Kidney (tissue), 14 donors: Measurements from ENCODE around the gene DUSP9. TPM values are rescaled to one million over a fixed set of nuclear protein-coding genes. Genes with fewer than 3 reads are reported as not detected.

Experiments
- DNase-seq, 5 donors: peaks; one replicate each; pipeline ENCODE4 v3.0.0-alpha.2; 2013 to 2020
- FAIRE-seq: peaks from 2 replicates; lab custom pipeline; 2012; peaks lifted over from hg19 to GRCh38; lab: Jason Lieb, UNC
- H3K27ac ChIP-seq, 2 donors: one replicate each; pipeline ENCODE4 v1.7.0; 2013; ENCODE audit warnings: low read depth in 2 of 2, low read length in 2 of 2, inconsistent platforms in 1 of 2
- H3K27me3 ChIP-seq: one replicate; pipeline ENCODE4 v1.7.1; 2013; ENCODE audit warnings: low read length, inconsistent platforms; ENCODE audit not compliant: control insufficient read depth, insufficient read depth
- H3K36me3 ChIP-seq, 3 donors: one replicate each; pipeline versions ENCODE4 v1.7.0 to v1.7.1; 2013; ENCODE audit warnings: low read length in 3 of 3, control low read depth in 1 of 3, inconsistent platforms in 1 of 3; ENCODE audit not compliant: insufficient read depth in 3 of 3, control insufficient read depth in 2 of 3
- H3K4me1 ChIP-seq, 3 donors: one replicate each; pipeline versions ENCODE4 v1.7.0 to v1.7.1; 2013; ENCODE audit warnings: low read length in 3 of 3, inconsistent platforms in 1 of 3, low read depth in 1 of 3; ENCODE audit not compliant: control insufficient read depth in 2 of 3, insufficient read depth in 2 of 3
- H3K4me3 ChIP-seq, 3 donors: one replicate each; pipeline versions ENCODE4 v1.7.0 to v1.8.1; 2013; ENCODE audit warnings: low read length in 3 of 3, control low read depth in 1 of 3, inconsistent platforms in 1 of 3
- H3K9ac ChIP-seq, 3 donors: one replicate each; pipeline versions ENCODE4 v1.7.0 to v1.7.1; 2013; ENCODE audit warnings: low read length in 3 of 3, control low read depth in 1 of 3, inconsistent platforms in 1 of 3
- H3K9me3 ChIP-seq, 3 donors: one replicate each; pipeline versions ENCODE4 v1.7.0 to v1.7.1; 2013; ENCODE audit warnings: low read length in 3 of 3, control low read depth in 1 of 3, inconsistent platforms in 1 of 3; ENCODE audit not compliant: control insufficient read depth in 2 of 3, insufficient read depth in 1 of 3
- CTCF ChIP-seq: IDR thresholded peaks from 3 replicates; pipeline ENCODE4 v1.5.1; 2012; ENCODE audit warnings: mild to moderate bottlenecking, moderate library complexity, borderline replicate concordance; ENCODE audit not compliant: insufficient read depth; ENCODE audit errors: extremely low read depth
- intact Hi-C: fragments of 100-400 bp; cut with DNase I; formaldehyde crosslinking; loops from one replicate; pipeline ENCODE4 v1.11.1; 2022
- polyA plus RNA-seq: library from polyadenylated mRNA; stranded (reverse); fragments of 350-450 nt; fragmentation: Illumina TruSeq; extraction: RNeasy Lipid Tissue Mini Kit (QIAGEN cat#74804); gene quantifications from one replicate; pipeline ENCODE4 v1.2.3, GENCODE V29; 2014; ENCODE audit warnings: low read depth, low replicate concordance; ENCODE audit not compliant: insufficient read depth
- total RNA-seq: library from RNA; stranded (reverse); fragmentation: NEBNext Ultra II Directional; extraction: Animal tissue kit (Norgen Biotek cat#: 25700); gene quantifications from one replicate; pipeline ENCODE4 v1.2.1, GENCODE V29; 2021
- donor health status: control.
- donor health status: control.
- donor health status: control.
- donor health status: control.
- donor health status: control.
- donor health status: DM: yes; HTN: yes; CAD: no.
- donor health status: Normal renal cell carcinoma (clear cell type).

DUSP9 gene
- total and polyA plus RNA-seq, 2 donors from 2014 or later = 4.7 to 81.4 TPM

GRCh38 chrX:153667956-153668396 lies 21.0 kb downstream of the DUSP9 start:
- H3K9ac ChIP-seq = no peak overlapping the region
- H3K4me1 ChIP-seq = peaks cover 0 to 3% (median 0%) of the 10 kb centered on the region in 3 donors
- TF ChIP-seq CTCF = peak; percentile 73
- no peaks in the 10 kb centered on the region for H3K36me3 ChIP-seq
- no peaks in the 10 kb centered on the region for H3K9me3 ChIP-seq
- no peaks in the 10 kb centered on the region for H3K27me3 ChIP-seq
- FAIRE-seq = peak; percentile 61
- H3K4me3 ChIP-seq = no peak overlapping the region
- H3K27ac ChIP-seq = no peak overlapping the region
- peak; percentile 86 to 93 (median 89) for DNase-seq
- intact Hi-C loops = loop anchor here (5.0 kb wide), 1 partner anchor 131 kb away; no protein-coding TSS in a partner anchor

GRCh38 chrX:153668423-153669173 lies 21.6 kb downstream of the DUSP9 start:
- TF ChIP-seq CTCF = no peak
- Histone ChIP-seq H3K27me3 (no peaks in the 10 kb centered on the region), H3K9ac (no peak overlapping the region), H3K9me3 (no peaks in the 10 kb centered on the region), H3K36me3 (no peaks in the 10 kb centered on the region), H3K4me3 (no peak overlapping the region), H3K27ac (no peak overlapping the region), H3K4me1 (peaks cover 0 to 3% (median 0%) of the 10 kb centered on the region in 3 donors)
- intact Hi-C loops = loop anchor here (5.0 kb wide), 1 partner anchor 131 kb away; no protein-coding TSS in a partner anchor
- FAIRE-seq = no peak
- peak in 1 of 5 donors; percentile 63 for DNase-seq

- peaks cover 0 to 3% (median 0%) of the 10 kb centered on the region in 3 donors for H3K4me1 ChIP-seq
- intact Hi-C loops = loop anchor here (5.0 kb wide), 1 partner anchor 132 kb away; no protein-coding TSS in a partner anchor
- H3K4me3 ChIP-seq = no peak overlapping the region
- FAIRE-seq = no peak
- H3K9me3 ChIP-seq = no peaks in the 10 kb centered on the region
- H3K27ac ChIP-seq = no peak overlapping the region
- TF ChIP-seq CTCF = peak; percentile 43
- no peaks in the 10 kb centered on the region for H3K27me3 ChIP-seq
- DNase-seq = peak in 3 of 5 donors; percentile 37 to 76 (median 64)
- H3K9ac ChIP-seq = no peak overlapping the region
- H3K36me3 ChIP-seq = no peaks in the 10 kb centered on the region
Observed at GRCh38 chrX:153669174-153669890, 22.3 kb downstream of the DUSP9 start.
